Stimulated activated CD8-positive, alpha-beta memory T cell treated with anti-CD3 and anti-CD28 coated beads, Interleukin-12 subunit alpha, Interleukin-12 subunit beta, amount 100 ng/mL, for 24 hours (primary cell): Measurements from ENCODE around the gene THRB.

Experiments
- DNase-seq: peaks from one replicate; pipeline ENCODE4 v3.0.0-alpha.2; 2020; ENCODE audit errors: extremely low read depth

Gene THRB

GRCh38 chr3:24377218-24377993 lies 117.2 kb downstream of the THRB start:
- no peak for DNase-seq

GRCh38 chr3:24375947-24376384 lies 118.7 kb downstream of the THRB start:
- no peak for DNase-seq

- no peak for DNase-seq
Measured at GRCh38 chr3:24374801-24375200, 119.8 kb downstream of the THRB start.

- no peak for DNase-seq
Measured at GRCh38 chr3:24373198-24373959, 121.3 kb downstream of the THRB start.

GRCh38 chr3:24372559-24373197 lies 122.0 kb downstream of the THRB start:
- DNase-seq = no peak

GRCh38 chr3:24370352-24371090 lies 124.1 kb downstream of the THRB start:
- DNase-seq = no peak

- no peak for DNase-seq
Measured at GRCh38 chr3:24368605-24369004, 126.0 kb downstream of the THRB start.

- DNase-seq = no peak
Measured at GRCh38 chr3:24367664-24368264, 126.9 kb downstream of the THRB start.

GRCh38 chr3:24367216-24367615 lies 127.4 kb downstream of the THRB start:
- no peak for DNase-seq

- DNase-seq = no peak
Measured at GRCh38 chr3:24365168-24365567, 129.5 kb downstream of the THRB start.

GRCh38 chr3:24364359-24364758 lies 130.3 kb downstream of the THRB start:
- DNase-seq = no peak

- DNase-seq = no peak
Measured at GRCh38 chr3:24363242-24363641, 131.4 kb downstream of the THRB start.

- DNase-seq = no peak
Measured at GRCh38 chr3:24361623-24362022, 133.0 kb downstream of the THRB start.

- no peak for DNase-seq
Measured at GRCh38 chr3:24360957-24361356, 133.7 kb downstream of the THRB start.

- DNase-seq = no peak
Measured at GRCh38 chr3:24359645-24360462, 134.8 kb downstream of the THRB start.

GRCh38 chr3:24359102-24359501 lies 135.5 kb downstream of the THRB start:
- no peak for DNase-seq

GRCh38 chr3:24357635-24358034 lies 137.0 kb downstream of the THRB start:
- no peak for DNase-seq

- no peak for DNase-seq
Measured at GRCh38 chr3:24355806-24356205, 138.8 kb downstream of the THRB start.

- no peak for DNase-seq
Measured at GRCh38 chr3:24354230-24354629, 140.4 kb downstream of the THRB start.

- DNase-seq = no peak
Measured at GRCh38 chr3:24352893-24353553, 141.6 kb downstream of the THRB start.
